Gastrocnemius medialis (tissue), 4 donors: Measurements from ENCODE around the gene FAM227A.

Source experiments
- POLR2A ChIP-seq, 2 donors: fragments of 450-650 bp; IDR thresholded peaks; one replicate each; pipeline ENCODE4 v1.6.1; 2017; ENCODE audit warnings: antibody characterized with exemption in 2 of 2, mild to moderate bottlenecking in 2 of 2, moderate library complexity in 2 of 2
- TF ChIP-seq, protein P1 (sequence below), 5 experiments: fragments of 450-650 bp in 3 of 5; fragments of 200-600 bp in 2 of 5; sonication (generic) in 2 of 5; IDR thresholded peaks in 4 of 5; conservative IDR thresholded peaks in 1 of 5; 1 replicate in 4 of 5; 2 replicates in 1 of 5; pipeline ENCODE4 v1.5.1; 2016 to 2019; ENCODE audit warnings: antibody characterized with exemption in 5 of 5, mild to moderate bottlenecking in 3 of 5, moderate library complexity in 3 of 5

DNA sequence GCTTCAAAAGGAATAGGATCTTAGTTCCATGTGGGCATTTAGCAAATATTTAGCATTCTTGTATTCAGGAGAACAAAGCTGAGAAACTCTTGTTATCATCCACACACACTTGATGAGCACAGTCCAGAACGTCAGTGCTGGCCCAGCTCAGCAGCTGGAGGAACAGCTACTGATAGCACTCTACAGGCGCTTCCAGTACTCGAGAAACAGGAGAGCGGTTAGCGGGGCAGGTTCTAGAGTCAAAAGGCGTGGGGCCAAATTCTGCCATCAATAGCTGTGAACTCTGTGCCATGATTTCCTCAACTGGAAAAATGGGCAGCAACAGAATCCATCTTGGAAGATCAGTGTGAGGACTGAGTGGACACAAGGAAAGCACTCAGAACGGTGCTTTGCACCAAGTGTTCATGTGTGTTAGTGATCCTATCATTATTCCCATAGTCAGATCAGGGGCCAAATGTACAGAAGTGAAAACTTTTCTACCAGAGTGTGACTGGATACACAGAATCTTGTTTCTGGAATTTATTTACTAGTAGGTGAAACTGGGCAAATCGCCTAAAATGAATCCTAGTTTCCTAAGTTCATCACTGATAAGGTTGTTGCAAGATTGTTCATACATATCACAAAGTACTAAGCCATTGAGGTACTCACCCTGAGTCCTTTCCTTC lies 41.4 kb upstream of the FAM227A start:
- TF ChIP-seq POLR2A (IDR thresholded peaks at IDR 0.05) = no peak
- TF ChIP-seq, protein P1, sequence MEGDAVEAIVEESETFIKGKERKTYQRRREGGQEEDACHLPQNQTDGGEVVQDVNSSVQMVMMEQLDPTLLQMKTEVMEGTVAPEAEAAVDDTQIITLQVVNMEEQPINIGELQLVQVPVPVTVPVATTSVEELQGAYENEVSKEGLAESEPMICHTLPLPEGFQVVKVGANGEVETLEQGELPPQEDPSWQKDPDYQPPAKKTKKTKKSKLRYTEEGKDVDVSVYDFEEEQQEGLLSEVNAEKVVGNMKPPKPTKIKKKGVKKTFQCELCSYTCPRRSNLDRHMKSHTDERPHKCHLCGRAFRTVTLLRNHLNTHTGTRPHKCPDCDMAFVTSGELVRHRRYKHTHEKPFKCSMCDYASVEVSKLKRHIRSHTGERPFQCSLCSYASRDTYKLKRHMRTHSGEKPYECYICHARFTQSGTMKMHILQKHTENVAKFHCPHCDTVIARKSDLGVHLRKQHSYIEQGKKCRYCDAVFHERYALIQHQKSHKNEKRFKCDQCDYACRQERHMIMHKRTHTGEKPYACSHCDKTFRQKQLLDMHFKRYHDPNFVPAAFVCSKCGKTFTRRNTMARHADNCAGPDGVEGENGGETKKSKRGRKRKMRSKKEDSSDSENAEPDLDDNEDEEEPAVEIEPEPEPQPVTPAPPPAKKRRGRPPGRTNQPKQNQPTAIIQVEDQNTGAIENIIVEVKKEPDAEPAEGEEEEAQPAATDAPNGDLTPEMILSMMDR (IDR thresholded peaks at IDR 0.05 in 4 of 5, conservative IDR thresholded peaks at IDR 0.05 in 1 of 5) = no peak
